ENCODE data around the gene SH2D1B. TPM values are rescaled to one million over a fixed set of nuclear protein-coding genes. Genes with fewer than 3 reads are reported as not detected.

Gene SH2D1B
- total and polyA plus RNA-seq, 10 of the 15 experiments (the other 5 are each of a cell fraction or from before 2014, with no cell fraction given), result 0.18 TPM; not detected in 9

GRCh38 chr1:162349635-162350330, 62.2 kb downstream of the SH2D1B start:
- in situ Hi-C loops (cut with MboI), result no loop called here
- no peak overlapping the region for H2AFZ ChIP-seq (ENCODE audit: control insufficient read depth, low read depth, low read length)
- RAD21 ChIA-PET (ENCODE audit: unreplicated experiment), result no interaction called here

GRCh38 chr1:162347281-162347680, 64.7 kb downstream of the SH2D1B start:
- Histone ChIP-seq H3K27ac (ENCODE audit: control insufficient read depth, insufficient read depth) (no peak overlapping the region), H3K4me2 (ENCODE audit: control insufficient read depth, insufficient read depth) (no peak overlapping the region), H4K20me1 (ENCODE audit: control insufficient read depth, insufficient read depth) (no peaks in the 10 kb centered on the region), H3K27me3 (replicated peaks in 1 of 2; ENCODE audit: control insufficient read depth in 2 of 2, insufficient read depth in 2 of 2, low read length in 1 of 2) (peaks cover 0 to 2% of the 10 kb centered on the region in 2 experiments; a peak in 2 of 4 replicates), H3K9ac (ENCODE audit: control insufficient read depth, insufficient read depth, low read length) (no peak overlapping the region), H3K4me1 (ENCODE audit: control insufficient read depth, insufficient read depth, low read length) (no peaks in the 10 kb centered on the region), H3K36me3 (ENCODE audit: control insufficient read depth in 2 of 2, insufficient read depth in 2 of 2, low read length in 1 of 2) (no peaks in the 10 kb centered on the region), H2AFZ (ENCODE audit: control insufficient read depth, low read depth, low read length) (no peak overlapping the region), H3K9me3 (replicated peaks; ENCODE audit: control insufficient read depth, insufficient read depth, low read length) (no peaks in the 10 kb centered on the region), H3K4me3 (no peak overlapping the region), H3K79me2 (ENCODE audit: control insufficient read depth, insufficient read depth, low read length) (no peaks in the 10 kb centered on the region)
- SMC1A ChIA-PET (ENCODE audit: uncharacterized antibody, unreplicated experiment), result interaction anchor here (1.5 kb wide), 1 partner anchor 10 kb away, joined by 5 read pairs; no protein-coding TSS in a partner anchor
- intact Hi-C loops (cut with micrococcal nuclease; ENCODE audit: unreplicated experiment), result no loop called here
- no peak for ATAC-seq
- DNase-seq (ENCODE audit: low read depth, low spot score), result no peak
- no TSS peak for BruUV-seq (replicated peaks)
- WGBS (ENCODE audit: insufficient coverage, insufficient replicate concordance, low lambda C conversion rate, missing lambda C conversion rate), result 61% methylated on average over 3 of the region's 3 CpGs
- POLR2A ChIA-PET, result no interaction called here
- RAD21 ChIA-PET (ENCODE audit: unreplicated experiment), result no interaction called here
- in situ Hi-C loops (cut with MboI), result no loop called here
- CTCF ChIA-PET, result interaction anchor here (1.0 to 3.3 kb wide), 2 partner anchors 10 to 44 kb away, joined by 3 to 14 read pairs; no protein-coding TSS in a partner anchor
- FAIRE-seq, result no peak
- TF ChIP-seq IRF5 (IDR thresholded peaks at IDR 0.05; ENCODE audit: borderline replicate concordance) (no peak), MYB (IDR thresholded peaks at IDR 0.05; ENCODE audit: borderline replicate concordance, low read depth, low read length) (no peak), SMAD5 (IDR thresholded peaks at IDR 0.05; ENCODE audit: low read depth) (no peak), NR2F1 (conservative IDR thresholded peaks at IDR 0.05) (no peak), ATF2 (IDR thresholded peaks at IDR 0.05; ENCODE audit: low read length) (no peak), POLR2AphosphoS5 (IDR thresholded peaks at IDR 0.05; ENCODE audit: low read length) (no peak), TAF1 (IDR thresholded peaks at IDR 0.05; ENCODE audit: borderline replicate concordance, low read depth, low read length) (no peak), IRF3 (IDR thresholded peaks at IDR 0.05) (no peak)

More at GRCh38 chr1:162349635-162350330, 62.2 kb downstream of the SH2D1B start:
- no TSS peak for BruUV-seq (replicated peaks)
- H4K20me1 ChIP-seq (ENCODE audit: control insufficient read depth, insufficient read depth), result no peaks in the 10 kb centered on the region
- H3K36me3 ChIP-seq (ENCODE audit: control insufficient read depth in 2 of 2, insufficient read depth in 2 of 2, low read length in 1 of 2), result no peaks in the 10 kb centered on the region
- FAIRE-seq (no peak), ATAC-seq (no peak), DNase-seq (ENCODE audit: low read depth, low spot score) (no peak)
- H3K4me2 ChIP-seq (ENCODE audit: control insufficient read depth, insufficient read depth), result no peak overlapping the region
- 15% methylated on average over 11 of the region's 11 CpGs for WGBS (ENCODE audit: insufficient coverage, insufficient replicate concordance, low lambda C conversion rate, missing lambda C conversion rate)
- no peak overlapping the region for H3K27ac ChIP-seq (ENCODE audit: control insufficient read depth, insufficient read depth)
- SMC1A ChIA-PET (ENCODE audit: uncharacterized antibody, unreplicated experiment), result no interaction called here
- H3K79me2 ChIP-seq (ENCODE audit: control insufficient read depth, insufficient read depth, low read length), result no peaks in the 10 kb centered on the region
- no peak overlapping the region for H3K9ac ChIP-seq (ENCODE audit: control insufficient read depth, insufficient read depth, low read length)
- H3K4me3 ChIP-seq, result no peak overlapping the region
- TF ChIP-seq MTA2 (IDR thresholded peaks at IDR 0.05; ENCODE audit: low read depth) (no peak), PAX8 (IDR thresholded peaks at IDR 0.05) (no peak)
- no peaks in the 10 kb centered on the region for H3K9me3 ChIP-seq (replicated peaks; ENCODE audit: control insufficient read depth, insufficient read depth, low read length)
- peaks cover 0 to 2% of the 10 kb centered on the region in 2 experiments; a peak in 2 of 4 replicates for H3K27me3 ChIP-seq (replicated peaks in 1 of 2; ENCODE audit: control insufficient read depth in 2 of 2, insufficient read depth in 2 of 2, low read length in 1 of 2)
- H3K4me1 ChIP-seq (ENCODE audit: control insufficient read depth, insufficient read depth, low read length), result no peaks in the 10 kb centered on the region
- CTCF ChIA-PET, result interaction anchor here (1.1 to 3.3 kb wide), 4 partner anchors 8 to 41 kb away, joined by 3 to 14 read pairs (median 4); no protein-coding TSS in a partner anchor
- POLR2A ChIA-PET, result no interaction called here
- intact Hi-C loops (cut with micrococcal nuclease; ENCODE audit: unreplicated experiment), result no loop called here
